Endothelial cell of umbilical vein (primary cell): Measurements from ENCODE around the gene DENND2A. TPM values are rescaled to one million over a fixed set of nuclear protein-coding genes. Genes with fewer than 3 reads are reported as not detected.

ENCODE experiments used
- BruUV-seq: library from RNA; stranded (reverse); fragments of 400-500 nt; replicated peaks from 2 replicates; lab custom pipeline; 2021; lab: Mats Ljungman, UMichigan
- CTCF ChIA-PET: fragments of 300-600, 350-600 bp; sonication (Branson Sonifier 250); formaldehyde crosslinking; loops from one replicate; lab custom pipeline; 2021; ENCODE audit warnings: antibody characterized with exemption, inconsistent platforms; lab: Charles Lee
- POLR2A ChIA-PET: fragments of 300-600, 350-600 bp; sonication (Branson Sonifier 250); formaldehyde crosslinking; loops from one replicate; lab custom pipeline; 2021; ENCODE audit warnings: antibody characterized with exemption, inconsistent platforms; lab: Charles Lee
- DNase-seq: peaks from one replicate; pipeline ENCODE4 v3.0.0-alpha.2; 2011; ENCODE audit warnings: low read depth, low spot score
- FAIRE-seq: peaks from 2 replicates; lab custom pipeline; 2011; peaks lifted over from hg19 to GRCh38; lab: Jason Lieb, UNC
- H2AFZ ChIP-seq: 2 replicates; pipeline ENCODE4 v1.6.0; 2012; ENCODE audit warnings: low read depth, low read length, control low read depth, inconsistent platforms
- H3K27ac ChIP-seq: 2 replicates; pipeline ENCODE4 v1.5.1; 2011; ENCODE audit warnings: low read depth, mild to moderate bottlenecking, control low read depth, low read length, moderate library complexity; ENCODE audit not compliant: insufficient read depth
- H3K27me3 ChIP-seq, 2 experiments: 2 replicates each; pipeline versions ENCODE4 v1.6.0 to v1.6.1; 2011; ENCODE audit warnings: low read length in 2 of 2, mixed read lengths in 1 of 2; ENCODE audit not compliant: control insufficient read depth in 2 of 2, insufficient read depth in 2 of 2
- H3K36me3 ChIP-seq, 2 experiments: 2 replicates in 1 of 2; 3 replicates in 1 of 2; pipeline ENCODE4 v1.5.1; 2011; ENCODE audit warnings: low read length in 2 of 2, mild to moderate bottlenecking in 1 of 2, moderate library complexity in 1 of 2; ENCODE audit not compliant: control insufficient read depth in 2 of 2, insufficient read depth in 2 of 2; ENCODE audit errors: extremely low read depth in 1 of 2
- H3K4me1 ChIP-seq: 3 replicates; pipeline ENCODE4 v1.5.1; 2011; ENCODE audit warnings: mild to moderate bottlenecking, low read length; ENCODE audit not compliant: control insufficient read depth, insufficient read depth; ENCODE audit errors: extremely low read depth
- H3K4me2 ChIP-seq: 2 replicates; pipeline ENCODE4 v1.6.1; 2011; ENCODE audit warnings: low read length, control low read depth, mixed read lengths; ENCODE audit not compliant: insufficient read depth
- H3K4me3 ChIP-seq, 3 experiments: fragments of 200-600 bp in 1 of 3; sonication (generic), shearing (Covaris generic) in 1 of 3; replicated peaks in 1 of 3; 2 replicates each; pipeline ENCODE4 v1.5.1; 2011 to 2016; ENCODE audit warnings: control low read depth in 3 of 3, low read length in 3 of 3, mild to moderate bottlenecking in 2 of 3, inconsistent platforms in 1 of 3, low read depth in 1 of 3, moderate library complexity in 1 of 3; ENCODE audit not compliant: insufficient read depth in 1 of 3
- H3K79me2 ChIP-seq: 2 replicates; pipeline ENCODE4 v1.6.0; 2012; ENCODE audit warnings: low read length, inconsistent platforms; ENCODE audit not compliant: control insufficient read depth, insufficient read depth
- H3K9ac ChIP-seq: replicated peaks from 2 replicates; pipeline ENCODE3; 2011; ENCODE audit warnings: low read length, control low read depth; ENCODE audit not compliant: insufficient read depth; ENCODE audit errors: extremely low read depth
- H3K9me1 ChIP-seq: replicated peaks from 3 replicates; pipeline ENCODE4 v1.6.0; 2011; ENCODE audit warnings: mild to moderate bottlenecking, low read length; ENCODE audit not compliant: control insufficient read depth, insufficient read depth; ENCODE audit errors: extremely low read depth
- H3K9me3 ChIP-seq: replicated peaks from 2 replicates; pipeline ENCODE4 v1.5.1; 2012; ENCODE audit warnings: low read length, inconsistent platforms; ENCODE audit not compliant: control insufficient read depth, insufficient read depth
- H4K20me1 ChIP-seq: replicated peaks from 2 replicates; pipeline ENCODE3; 2011; ENCODE audit warnings: mild to moderate bottlenecking, low read length; ENCODE audit not compliant: control insufficient read depth, insufficient read depth; ENCODE audit errors: extremely low read depth
- CTCF ChIP-seq, 2 donors: IDR thresholded peaks; 1 replicate in 1 of 2; 2 replicates in 1 of 2; pipeline ENCODE4 v1.5.1; 2011; ENCODE audit warnings: low read length in 2 of 2, mild to moderate bottlenecking in 2 of 2, moderate library complexity in 2 of 2, control low read depth in 1 of 2, inconsistent platforms in 1 of 2, low read depth in 1 of 2; ENCODE audit not compliant: insufficient read depth in 1 of 2; ENCODE audit errors: extremely low read depth in 1 of 2
- EZH2 ChIP-seq: IDR thresholded peaks from 2 replicates; pipeline ENCODE4 v1.6.1; 2012; ENCODE audit warnings: borderline replicate concordance, low read depth, mild to moderate bottlenecking, moderate library complexity, low read length, inconsistent platforms; ENCODE audit not compliant: severe bottlenecking
- FOS ChIP-seq: IDR thresholded peaks from 2 replicates; pipeline ENCODE4 v1.6.1; 2011; ENCODE audit warnings: mild to moderate bottlenecking, low read length, moderate library complexity, borderline replicate concordance; ENCODE audit not compliant: insufficient read depth
- GATA2 ChIP-seq: IDR thresholded peaks from 2 replicates; pipeline ENCODE4 v1.7.0; 2011; ENCODE audit warnings: low read depth, mild to moderate bottlenecking, moderate library complexity, mixed read lengths, low read length; ENCODE audit not compliant: insufficient read length, insufficient read depth
- JUN ChIP-seq: IDR thresholded peaks from 2 replicates; pipeline ENCODE4 v1.6.1; 2011; ENCODE audit warnings: borderline replicate concordance, low read depth; ENCODE audit not compliant: insufficient read length, insufficient read depth
- MAX ChIP-seq: IDR thresholded peaks from 2 replicates; pipeline ENCODE4 v1.6.1; 2011; ENCODE audit not compliant: insufficient read depth, insufficient read length
- MYC ChIP-seq: IDR thresholded peaks from one replicate; pipeline ENCODE4 v1.6.1; 2011; ENCODE audit warnings: mild to moderate bottlenecking, low read depth, low read length
- POLR2A ChIP-seq: IDR thresholded peaks from 2 replicates; pipeline ENCODE4 v1.6.1; 2012; ENCODE audit warnings: low read depth, mild to moderate bottlenecking, control low read depth, low read length
- POLR2AphosphoS5 ChIP-seq: IDR thresholded peaks from 2 replicates; pipeline ENCODE4 v1.6.1; 2012; ENCODE audit warnings: low read depth, mild to moderate bottlenecking, control low read depth, low read length, moderate library complexity; ENCODE audit not compliant: insufficient read depth
- dilution Hi-C: fragments of 300-500 bp; cut with MboI; formaldehyde crosslinking; loops from one replicate; pipeline ENCODE4 v1.15.0; 2019; ENCODE audit warnings: low sequenced_read_pairs; ENCODE audit not compliant: extremely low pct_ligation_motif_present
- intact Hi-C: fragments of 100-400 bp; cut with micrococcal nuclease; formaldehyde crosslinking; loops from one replicate; pipeline ENCODE4 v1.10.0; 2022
- polyA plus RNA-seq, 4 experiments: library from polyadenylated mRNA; depleted of rRNA in 3 of 4; stranded (reverse) in 3 of 4; unstranded in 1 of 4; fragments of >200 nt; gene quantifications; 2 replicates each; pipeline versions ENCODE4 v1.2.1 to v1.2.3, GENCODE V29; 2011 to 2012; ENCODE audit warnings: missing spikeins in 1 of 4
- total RNA-seq: library from RNA; stranded (reverse); gene quantifications from 2 replicates; pipeline ENCODE4 v1.2.3, GENCODE V29; 2021

Gene DENND2A
- total and polyA plus RNA-seq, 2 donors (not counting 3 experiments of a cell fraction or from before 2014, with no cell fraction given): 0.33 TPM; not detected in 1

GRCh38 chr7:140643416-140643815, 2.8 kb upstream of the DENND2A start:
- ChIA-PET POLR2A (no interaction called here), CTCF (interaction anchor here (0.9 kb wide), 1 partner anchor 10 kb away, joined by 4 read pairs; no protein-coding TSS in a partner anchor)

More at GRCh38 chr7:140643416-140643815, 2.8 kb upstream of the DENND2A start:
- peaks cover 23 to 26% of the 10 kb centered on the region in 2 experiments for H3K27me3 ChIP-seq
- no peaks in the 10 kb centered on the region for H3K79me2 ChIP-seq
- DNase-seq (no peak), FAIRE-seq (no peak)
- intact Hi-C loops: no loop called here
- H4K20me1 ChIP-seq: no peaks in the 10 kb centered on the region
- H3K9ac ChIP-seq: no peak overlapping the region
- H3K9me1 ChIP-seq: no peaks in the 10 kb centered on the region
- H3K4me1 ChIP-seq: peaks cover 2% of the 10 kb centered on the region
- TF ChIP-seq MYC (no peak), POLR2A (no peak), GATA2 (no peak), EZH2 (no peak), CTCF (IDR thresholded peaks at IDR 0.05; ENCODE audit: extremely low read depth in 1 of 2, insufficient read depth in 1 of 2, low read depth in 1 of 2, low read length in 2 of 2) (no peak), POLR2AphosphoS5 (no peak), MAX (no peak), FOS (no peak), JUN (no peak)
- BruUV-seq: no TSS peak
- no peak overlapping the region for H3K27ac ChIP-seq
- dilution Hi-C loops: no loop called here
- H3K4me3 ChIP-seq: no peak overlapping the region
- H3K4me2 ChIP-seq: no peak overlapping the region
- H2AFZ ChIP-seq: no peak overlapping the region
- no peaks in the 10 kb centered on the region for H3K36me3 ChIP-seq
- H3K9me3 ChIP-seq: no peaks in the 10 kb centered on the region
